ENCODE measurements around the gene CHCT1.

CHCT1 gene

GRCh38 chr17:60442271-60443173 is 20.2 kb downstream of the CHCT1 start:
- peak; percentile 46 for DNase-seq (ENCODE audit: low spot score)

- DNase-seq (ENCODE audit: low spot score), result no peak
Observed at GRCh38 chr17:60443713-60444112, 21.4 kb downstream of the CHCT1 start.

GRCh38 chr17:60445144-60445543 is 22.9 kb downstream of the CHCT1 start:
- no peak for DNase-seq (ENCODE audit: low spot score)

- no peak for DNase-seq (ENCODE audit: low spot score)
Observed at GRCh38 chr17:60447375-60447774, 25.1 kb downstream of the CHCT1 start.

GRCh38 chr17:60451071-60451470 is 28.8 kb downstream of the CHCT1 start:
- no peak for DNase-seq (ENCODE audit: low spot score)

- DNase-seq (ENCODE audit: low spot score), result no peak
Observed at GRCh38 chr17:60451965-60452364, 29.7 kb downstream of the CHCT1 start.

- no peak for DNase-seq (ENCODE audit: low spot score)
Observed at GRCh38 chr17:60455378-60455777, 33.1 kb downstream of the CHCT1 start.

- no peak for DNase-seq (ENCODE audit: low spot score)
Observed at GRCh38 chr17:60457148-60457547, 34.9 kb downstream of the CHCT1 start.

GRCh38 chr17:60461584-60461983 is 39.3 kb downstream of the CHCT1 start:
- DNase-seq (ENCODE audit: low spot score), result no peak

- DNase-seq (ENCODE audit: low spot score), result no peak
Observed at GRCh38 chr17:60463157-60463835, 41.0 kb downstream of the CHCT1 start.

GRCh38 chr17:60464343-60464742 is 42.1 kb downstream of the CHCT1 start:
- no peak for DNase-seq (ENCODE audit: low spot score)

GRCh38 chr17:60468371-60468770 is 46.1 kb downstream of the CHCT1 start:
- no peak for DNase-seq (ENCODE audit: low spot score)

- DNase-seq (ENCODE audit: low spot score), result no peak
Observed at GRCh38 chr17:60471451-60471850, 49.2 kb downstream of the CHCT1 start.

- DNase-seq (ENCODE audit: low spot score), result no peak
Observed at GRCh38 chr17:60472449-60472848, 50.2 kb downstream of the CHCT1 start.

GRCh38 chr17:60473788-60474187 is 51.5 kb downstream of the CHCT1 start:
- peak; percentile 41 for DNase-seq (ENCODE audit: low spot score)

Data from AG20443 (cell line).